GM23248 (cell line): Measurements from ENCODE around the gene TRIM25. TPM values are rescaled to one million over a fixed set of nuclear protein-coding genes. Genes with fewer than 3 reads are reported as not detected.
A peak's percentile ranks its signal among the peaks of the same experiment; 100 is the strongest.

Experiments
- DNase-seq: peaks from one replicate; pipeline ENCODE4 v3.0.0-alpha.2; 2015
- H2AFZ ChIP-seq: fragments of 200-600 bp; sonication (generic); 2 replicates; pipeline ENCODE4 v1.6.1; 2016; ENCODE audit warnings: antibody characterized with exemption
- H3F3A ChIP-seq: fragments of 200-600 bp; sonication (generic); 2 replicates; pipeline ENCODE4 v1.6.1; 2016; ENCODE audit warnings: mild to moderate bottlenecking, antibody characterized with exemption, mixed run types; ENCODE audit not compliant: insufficient read depth
- H3K27ac ChIP-seq: fragments of 200-600 bp; sonication (generic); 2 replicates; pipeline ENCODE4 v1.5.1; 2016; ENCODE audit warnings: mild to moderate bottlenecking
- H3K27me3 ChIP-seq: fragments of 200-600 bp; sonication (generic); replicated peaks from 2 replicates; pipeline ENCODE4 v1.6.1; 2016; ENCODE audit warnings: mild to moderate bottlenecking; ENCODE audit not compliant: insufficient read depth
- H3K36me3 ChIP-seq: fragments of 200-600 bp; sonication (generic); 2 replicates; pipeline ENCODE4 v1.6.1; 2016; ENCODE audit warnings: low read depth, mild to moderate bottlenecking
- H3K4me1 ChIP-seq: fragments of 200-600 bp; sonication (generic); 2 replicates; pipeline ENCODE4 v1.6.1; 2016; ENCODE audit warnings: mild to moderate bottlenecking; ENCODE audit not compliant: insufficient read depth
- H3K4me2 ChIP-seq: fragments of 200-600 bp; sonication (generic); one replicate; pipeline ENCODE4 v1.6.1; 2016; ENCODE audit warnings: mild to moderate bottlenecking; ENCODE audit not compliant: unreplicated experiment
- H3K4me3 ChIP-seq: fragments of 200-600 bp; sonication (generic); 2 replicates; pipeline ENCODE4 v1.5.1; 2016; ENCODE audit warnings: mild to moderate bottlenecking
- H3K79me2 ChIP-seq: fragments of 200-600 bp; sonication (generic); 2 replicates; pipeline ENCODE4 v1.6.1; 2016; ENCODE audit warnings: mild to moderate bottlenecking; ENCODE audit not compliant: insufficient read depth
- H3K9ac ChIP-seq: fragments of 200-600 bp; sonication (generic); 2 replicates; pipeline ENCODE4 v1.6.1; 2016; ENCODE audit warnings: mild to moderate bottlenecking
- H3K9me2 ChIP-seq: fragments of 200-600 bp; sonication (generic); 2 replicates; pipeline ENCODE4 v1.6.1; 2016; ENCODE audit warnings: mixed run types, mild to moderate bottlenecking, moderate library complexity; ENCODE audit not compliant: insufficient read depth
- H3K9me3 ChIP-seq: fragments of 200-600 bp; sonication (generic); one replicate; pipeline ENCODE4 v1.6.1; 2017; ENCODE audit warnings: low read depth
- H4K20me1 ChIP-seq: fragments of 200-600 bp; sonication (generic); 2 replicates; pipeline ENCODE4 v1.6.0; 2016; ENCODE audit not compliant: insufficient read depth
- EZH2 ChIP-seq: fragments of 200-600 bp; sonication (generic); IDR thresholded peaks from 2 replicates; pipeline ENCODE4 v1.6.1; 2018; ENCODE audit warnings: antibody characterized with exemption, mild to moderate bottlenecking; ENCODE audit not compliant: insufficient read depth, poor library complexity, severe bottlenecking
- EZH2phosphoT487 ChIP-seq: fragments of 200-600 bp; sonication (generic); IDR thresholded peaks from 2 replicates; pipeline ENCODE4 v1.6.1; 2018; ENCODE audit warnings: antibody characterized with exemption, moderate library complexity, mild to moderate bottlenecking, low read depth; ENCODE audit not compliant: insufficient read depth
- WGBS, 2 experiments: methylation state at CpG; one replicate each; pipeline ENCODE4 v1.1.6; 2015 to 2017; ENCODE audit warnings: low lambda C conversion rate in 2 of 2, low coverage in 1 of 2; ENCODE audit errors: missing lambda C conversion rate in 2 of 2; 5-methylcytosine and 5-hydroxymethylcytosine counted together
- in situ Hi-C: fragments of 300-500 bp; cut with MboI; formaldehyde crosslinking; loops from 2 replicates; pipeline ENCODE4 v1.15.0; 2020
- polyA plus RNA-seq: library from polyadenylated mRNA; unstranded; fragments of >200 nt; fragmentation: Nextera tagmentation; extraction: Ambion mirVana; gene quantifications from 2 replicates; pipeline ENCODE4 v1.2.1, GENCODE V29; 2016
- total RNA-seq: library from RNA; depleted of rRNA; stranded (reverse); fragments of >200 nt; shearing (Covaris generic); gene quantifications from 2 replicates; pipeline ENCODE4 v1.2.3, GENCODE V29; 2014; rRNA removed

TRIM25 gene
- total RNA-seq (25.7 and 27.3 TPM in 2 replicates), polyA plus RNA-seq (22.2 and 22.8 TPM in 2 replicates)

- Histone ChIP-seq H3K27me3 (no peaks in the 10 kb centered on the region), H3K9me3 (peaks cover 4% of the 10 kb centered on the region), H3K36me3 (no peaks in the 10 kb centered on the region), H3K27ac (peak within 1 kb of the TSS; percentile 89), H3K4me3 (peak within 1 kb of the TSS; percentile 90), H3K9me2 (no peaks in the 10 kb centered on the region), H3K4me2 (peak within 1 kb of the TSS; percentile 100), H3F3A (peaks cover 29% of the 10 kb centered on the region), H3K79me2 (peaks cover 60% of the 10 kb centered on the region), H2AFZ (peak within 1 kb of the TSS; percentile 86), H4K20me1 (no peaks in the 10 kb centered on the region), H3K9ac (peak within 1 kb of the TSS; percentile 94), H3K4me1 (peaks cover 30% of the 10 kb centered on the region)
- WGBS, 2 experiments = 0 to 1% methylated on average over 29 to 39 of the region's 58 CpGs
- peak; percentile 96 for DNase-seq
- in situ Hi-C loops = no loop called here
- no peak for TF ChIP-seq EZH2phosphoT487
- TF ChIP-seq EZH2 = no peak
Measured at GRCh38 chr17:56913867-56914580, at the start of gene TRIM25. TRIM25 (minus strand) TSS chr17:56914049; CDS start chr17:56913988, 61 bp downstream.

GRCh38 chr17:56960596-56961538 is 47.0 kb upstream of the TRIM25 start, which contains the start of gene COIL:
COIL (minus strand) TSS chr17:56961050; CDS start chr17:56961019, 31 bp downstream.
- Histone ChIP-seq H3K4me2 (peak within 1 kb of the TSS; percentile 87), H3K79me2 (peaks cover 49% of the 10 kb centered on the region), H3F3A (no peaks in the 10 kb centered on the region), H3K4me1 (peaks cover 7% of the 10 kb centered on the region; the same call in 1 of the 2 replicates), H3K27ac (peak within 1 kb of the TSS; percentile 83), H2AFZ (peak within 1 kb of the TSS; percentile 97), H3K27me3 (no peaks in the 10 kb centered on the region), H3K9ac (peak within 1 kb of the TSS; percentile 98), H4K20me1 (no peaks in the 10 kb centered on the region), H3K4me3 (peak within 1 kb of the TSS; percentile 98), H3K36me3 (no peaks in the 10 kb centered on the region), H3K9me2 (no peaks in the 10 kb centered on the region), H3K9me3 (no peaks in the 10 kb centered on the region)
- peak; percentile 96 for DNase-seq
- in situ Hi-C loops = no loop called here
- WGBS, 2 experiments = 3% methylated on average over 53 of the region's 59 CpGs
- TF ChIP-seq EZH2 (no peak), EZH2phosphoT487 (no peak)

- DNase-seq = no peak
- TF ChIP-seq EZH2phosphoT487 = no peak
- TF ChIP-seq EZH2 = no peak
- H3K9me3 ChIP-seq = no peaks in the 10 kb centered on the region
- H3K4me1 ChIP-seq = peaks cover 13% of the 10 kb centered on the region; the same call in 1 of the 2 replicates
- no peaks in the 10 kb centered on the region for H3K9me2 ChIP-seq
- H3K79me2 ChIP-seq = peaks cover 87% of the 10 kb centered on the region
- H3K36me3 ChIP-seq = no peaks in the 10 kb centered on the region
- 95 to 97% methylated on average over 5 of the region's 5 CpGs for WGBS, 2 experiments
- H3F3A ChIP-seq = no peaks in the 10 kb centered on the region
- no peaks in the 10 kb centered on the region for H4K20me1 ChIP-seq
- in situ Hi-C loops = no loop called here
- no peak overlapping the region for H3K4me2 ChIP-seq
- H3K27ac ChIP-seq = no peak overlapping the region
- H3K9ac ChIP-seq = no peak overlapping the region
- no peak overlapping the region for H3K4me3 ChIP-seq
- no peaks in the 10 kb centered on the region for H3K27me3 ChIP-seq
- no peak overlapping the region for H2AFZ ChIP-seq
Measured at GRCh38 chr17:56956992-56957391, 43.1 kb upstream of the TRIM25 start.

- Histone ChIP-seq H3K27ac (no peak overlapping the region), H2AFZ (no peak overlapping the region), H3K4me1 (peaks cover 13% of the 10 kb centered on the region), H3K9ac (no peak overlapping the region), H3K36me3 (peaks cover 24% of the 10 kb centered on the region; the same call in 1 of the 2 replicates), H3K79me2 (peaks cover 45% of the 10 kb centered on the region), H3K9me3 (no peaks in the 10 kb centered on the region), H3K4me3 (no peak overlapping the region), H3K27me3 (no peaks in the 10 kb centered on the region), H4K20me1 (no peaks in the 10 kb centered on the region), H3K9me2 (no peaks in the 10 kb centered on the region), H3K4me2 (no peak overlapping the region), H3F3A (no peaks in the 10 kb centered on the region)
- no peak for DNase-seq
- in situ Hi-C loops = loop anchor here (10.0 kb wide), 1 partner anchor 355 kb away; the partner anchor contains the start of gene NOG
- TF ChIP-seq EZH2 = no peak
- no peak for TF ChIP-seq EZH2phosphoT487
- 60 to 70% methylated on average over 3 of the region's 3 CpGs for WGBS, 2 experiments
Measured at GRCh38 chr17:56949595-56949994, 35.7 kb upstream of the TRIM25 start.
